Body of pancreas (tissue), 4 donors: Measurements from ENCODE around the gene KRT38.

ENCODE experiments used
- CTCF ChIP-seq, 7 experiments: fragments of 450-650 bp in 4 of 7; fragments of 200-600 bp in 3 of 7; sonication (generic) in 3 of 7; IDR thresholded peaks; one replicate each; pipeline ENCODE4 v1.5.1; 2016 to 2019; ENCODE audit warnings: antibody characterized with exemption in 7 of 7
- POLR2A ChIP-seq, 3 donors: fragments of 450-650 bp; IDR thresholded peaks; one replicate each; pipeline ENCODE4 v1.6.1; 2016; ENCODE audit warnings: antibody characterized with exemption in 3 of 3, mild to moderate bottlenecking in 2 of 3

GRCh38 chr17:41475421-41475820, 34.6 kb upstream of the KRT38 start:
- TF ChIP-seq CTCF (IDR thresholded peaks at IDR 0.05): no peak
- no peak for TF ChIP-seq POLR2A (IDR thresholded peaks at IDR 0.05)
